Upper lobe of left lung (tissue), 4 donors: ENCODE measurements around the gene HMGCS1.

ENCODE experiments used
- CTCF ChIP-seq, 6 experiments: fragments of 450-650 bp in 4 of 6; fragments of 200-600 bp in 2 of 6; sonication (generic) in 2 of 6; IDR thresholded peaks; one replicate each; pipeline ENCODE4 v1.5.1; 2016 to 2019; ENCODE audit warnings: antibody characterized with exemption in 6 of 6
- POLR2AphosphoS5 ChIP-seq, 2 donors: sonication (generic); formaldehyde crosslinking; IDR thresholded peaks; one replicate each; pipeline ENCODE4 v1.5.1; 2017; ENCODE audit warnings: antibody characterized with exemption in 2 of 2

- TF ChIP-seq CTCF (IDR thresholded peaks at IDR 0.05) (no peak), POLR2AphosphoS5 (IDR thresholded peaks at IDR 0.05) (no peak)
Measured at GRCh38 chr5:43295202-43295601, 18.0 kb downstream of the HMGCS1 start.
